GM12874 (cell line): Measurements from ENCODE around the gene ARHGAP26.

ENCODE experiments used
- TF ChIP-seq, protein P1 (sequence below): IDR thresholded peaks from 2 replicates; pipeline ENCODE4 v1.5.1; 2011; ENCODE audit warnings: low read depth, mild to moderate bottlenecking, control low read depth, low read length, moderate library complexity; ENCODE audit not compliant: insufficient read depth

The ARHGAP26 gene

DNA sequence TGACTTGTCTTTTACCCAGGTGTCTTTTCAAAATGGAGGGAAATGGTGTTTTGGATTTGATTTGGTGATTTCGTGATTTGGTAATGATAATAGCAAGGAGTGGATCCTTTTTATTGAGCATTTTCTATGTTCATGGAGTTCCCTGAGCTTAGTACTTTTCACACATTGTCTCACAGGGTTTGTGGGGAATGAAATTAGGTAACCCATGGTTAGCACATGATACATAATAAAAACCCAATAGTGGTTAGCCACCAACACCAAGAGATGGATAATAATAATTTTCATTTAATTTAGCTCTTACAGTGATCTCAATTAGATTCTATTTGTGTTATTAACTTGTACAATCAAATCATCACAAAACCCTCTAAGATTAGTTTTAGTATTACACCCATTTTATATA, 65.4 kb downstream of the ARHGAP26 start:
- TF ChIP-seq, protein P1, sequence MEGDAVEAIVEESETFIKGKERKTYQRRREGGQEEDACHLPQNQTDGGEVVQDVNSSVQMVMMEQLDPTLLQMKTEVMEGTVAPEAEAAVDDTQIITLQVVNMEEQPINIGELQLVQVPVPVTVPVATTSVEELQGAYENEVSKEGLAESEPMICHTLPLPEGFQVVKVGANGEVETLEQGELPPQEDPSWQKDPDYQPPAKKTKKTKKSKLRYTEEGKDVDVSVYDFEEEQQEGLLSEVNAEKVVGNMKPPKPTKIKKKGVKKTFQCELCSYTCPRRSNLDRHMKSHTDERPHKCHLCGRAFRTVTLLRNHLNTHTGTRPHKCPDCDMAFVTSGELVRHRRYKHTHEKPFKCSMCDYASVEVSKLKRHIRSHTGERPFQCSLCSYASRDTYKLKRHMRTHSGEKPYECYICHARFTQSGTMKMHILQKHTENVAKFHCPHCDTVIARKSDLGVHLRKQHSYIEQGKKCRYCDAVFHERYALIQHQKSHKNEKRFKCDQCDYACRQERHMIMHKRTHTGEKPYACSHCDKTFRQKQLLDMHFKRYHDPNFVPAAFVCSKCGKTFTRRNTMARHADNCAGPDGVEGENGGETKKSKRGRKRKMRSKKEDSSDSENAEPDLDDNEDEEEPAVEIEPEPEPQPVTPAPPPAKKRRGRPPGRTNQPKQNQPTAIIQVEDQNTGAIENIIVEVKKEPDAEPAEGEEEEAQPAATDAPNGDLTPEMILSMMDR = no peak

DNA sequence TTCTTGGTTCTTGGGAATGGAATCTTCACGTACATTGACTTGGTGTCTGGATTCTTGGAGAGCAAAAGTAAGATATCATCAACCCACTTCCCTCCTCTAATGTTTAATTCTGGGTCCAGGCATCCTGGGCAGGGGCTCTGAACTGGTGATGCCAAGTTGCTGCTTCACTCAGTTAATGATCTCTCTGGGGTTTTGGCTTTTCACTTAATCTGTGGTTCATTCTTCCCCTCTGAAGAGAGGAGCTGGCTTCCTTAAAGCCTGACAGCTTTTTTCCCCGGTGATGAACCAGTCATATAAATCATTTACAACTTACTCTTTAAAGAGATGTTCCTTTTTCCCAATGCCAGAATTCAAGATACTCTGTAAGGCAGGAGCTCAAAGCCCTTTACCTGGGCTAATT, 65.9 kb downstream of the ARHGAP26 start:
- TF ChIP-seq, protein P1 = no peak

DNA sequence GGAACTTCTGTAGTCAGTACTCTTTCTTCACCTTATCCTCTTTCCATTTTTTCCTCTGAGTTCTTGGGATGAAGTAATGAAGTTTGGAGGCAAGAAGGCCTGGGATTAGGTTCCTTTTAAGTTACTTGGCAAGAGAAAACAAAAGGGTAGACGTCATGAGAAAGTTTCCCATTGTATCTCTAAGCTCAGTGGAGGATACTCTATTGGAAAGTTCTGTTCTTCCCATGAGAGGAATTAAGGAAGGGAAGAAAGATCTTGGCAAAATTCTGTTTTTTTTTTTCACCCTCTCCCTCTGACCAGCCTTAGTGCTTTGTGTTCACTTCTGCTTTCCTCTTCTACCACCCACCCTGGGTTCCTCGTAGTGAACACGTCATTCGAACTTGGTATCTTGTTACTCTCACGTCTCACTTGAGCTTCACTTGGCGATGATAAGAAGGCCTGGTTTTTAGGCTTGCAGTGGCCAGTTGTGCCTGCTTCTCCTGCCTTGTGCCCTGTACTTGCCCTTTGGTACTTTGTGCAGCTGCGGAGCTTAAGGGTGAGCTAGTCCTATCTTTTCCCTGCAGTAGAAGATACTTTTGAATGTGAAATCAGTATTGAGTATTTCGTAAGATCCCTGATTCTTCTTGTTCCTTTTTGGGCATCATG, 67.0 kb downstream of the ARHGAP26 start:
- TF ChIP-seq, protein P1 = no peak

DNA sequence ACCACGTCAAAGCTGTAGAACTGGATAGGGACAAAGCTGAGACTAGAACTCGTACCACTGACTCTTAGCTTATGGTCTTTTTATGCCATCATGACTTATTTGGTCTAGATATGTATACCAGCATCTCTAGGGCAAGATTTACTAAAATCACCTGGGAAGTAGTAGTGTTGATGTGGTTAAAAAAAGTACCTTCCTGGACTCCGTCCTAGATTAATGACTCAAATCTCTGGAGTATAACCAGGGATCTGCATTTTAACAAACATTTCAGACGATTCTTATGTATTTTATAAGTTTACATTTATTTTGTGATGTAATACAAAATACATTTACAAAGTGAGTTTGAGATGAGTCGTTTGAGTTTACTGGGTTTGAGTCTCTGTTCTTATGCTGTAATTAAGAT, 68.7 kb downstream of the ARHGAP26 start:
- TF ChIP-seq, protein P1 = no peak

DNA sequence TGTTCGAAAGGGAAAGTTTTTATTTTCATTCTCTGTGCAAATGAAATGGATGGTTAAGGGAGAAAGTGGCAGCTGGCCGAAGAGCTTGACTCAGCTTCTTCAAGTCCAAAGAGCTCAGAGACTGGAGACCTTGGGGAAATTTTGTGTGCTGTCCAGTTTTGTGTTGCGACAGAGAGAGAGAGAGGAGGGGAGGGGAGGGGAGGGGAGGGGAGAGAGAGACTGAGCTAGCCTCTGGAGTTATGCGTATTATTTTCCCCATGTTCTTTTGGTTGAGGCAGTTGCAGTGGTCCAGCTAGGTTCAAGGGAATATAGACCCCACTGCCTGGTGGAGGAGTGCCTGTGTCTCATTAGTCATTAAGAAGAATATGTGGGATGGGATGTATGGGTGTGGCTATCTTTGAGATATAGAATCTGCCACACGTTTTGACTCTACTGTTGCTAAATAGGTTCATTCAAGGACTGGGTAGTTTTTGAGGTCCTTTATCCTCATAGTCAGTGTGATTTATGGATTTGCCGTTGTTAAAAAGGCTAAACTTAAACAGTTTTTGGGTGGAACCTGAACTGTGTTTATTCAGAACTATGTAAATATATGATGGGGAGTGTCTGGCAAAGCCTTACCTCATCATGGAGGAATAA, 69.7 kb downstream of the ARHGAP26 start:
- TF ChIP-seq, protein P1 = no peak

DNA sequence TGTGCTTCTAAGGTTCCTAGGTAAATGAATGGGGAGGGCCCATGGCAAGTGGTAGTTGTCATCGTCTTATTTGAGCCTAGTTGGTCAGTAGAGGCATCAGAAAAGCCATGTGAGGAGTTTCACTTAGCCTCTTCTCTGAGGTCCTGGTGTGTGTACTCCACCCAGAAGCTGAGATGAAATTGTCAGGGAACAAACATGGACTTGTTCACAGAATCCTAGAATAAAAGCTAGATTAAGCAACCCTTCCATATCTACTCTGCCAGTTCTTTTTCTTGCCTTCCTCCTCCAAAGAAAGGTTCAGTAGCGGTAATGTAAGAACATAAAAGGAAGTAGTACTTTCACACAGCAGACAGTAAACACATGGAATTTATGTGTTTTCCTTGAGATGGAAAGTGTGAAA, 70.4 kb downstream of the ARHGAP26 start:
- TF ChIP-seq, protein P1 = no peak

DNA sequence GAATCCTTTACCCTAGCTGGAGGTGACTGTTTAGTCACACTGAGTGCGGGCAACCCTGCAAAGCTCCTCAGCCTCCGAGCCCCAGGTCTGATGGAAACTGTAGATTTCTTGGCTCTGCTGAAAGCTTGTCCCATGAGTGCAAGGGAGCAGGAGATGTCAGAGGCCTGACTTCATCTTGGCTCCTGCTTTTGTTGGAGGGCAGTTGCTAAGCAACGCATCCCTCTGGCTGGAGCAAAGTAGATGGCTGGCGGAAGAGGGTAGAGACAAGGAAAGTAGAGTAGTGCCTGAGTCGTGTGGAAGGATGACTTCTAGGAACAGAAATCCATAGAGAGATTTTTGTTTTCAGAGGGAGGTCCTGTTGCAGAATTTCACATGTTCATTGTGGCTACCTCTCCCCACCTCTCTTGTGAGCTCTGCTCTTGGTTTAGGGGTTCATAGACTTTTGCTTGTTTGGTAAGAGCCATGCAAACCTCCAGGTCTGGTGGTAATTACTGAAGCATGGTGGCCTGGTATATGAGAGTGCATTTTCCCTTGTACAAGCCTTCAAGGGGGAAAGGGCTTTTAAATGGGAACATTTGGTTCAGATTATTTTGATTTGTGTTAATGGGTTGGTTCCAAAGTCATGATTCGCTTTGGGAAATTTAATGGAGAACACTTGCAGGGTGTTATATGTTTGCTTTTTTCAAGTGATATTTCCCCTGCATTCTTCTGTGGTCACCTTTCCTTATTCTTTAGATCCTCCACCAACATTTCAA, 71.5 kb downstream of the ARHGAP26 start:
- TF ChIP-seq, protein P1 = no peak
